NCI-H345 treated with DMSO at 0.1 percent for 48 hours (cell line): ENCODE results near the gene H19.

ENCODE experiments used
- DNase-seq: peaks from one replicate; lab custom pipeline; 2025; ENCODE audit not compliant: unreplicated experiment; lab: John Stamatoyannopoulos, UW

The H19 gene

DNA sequence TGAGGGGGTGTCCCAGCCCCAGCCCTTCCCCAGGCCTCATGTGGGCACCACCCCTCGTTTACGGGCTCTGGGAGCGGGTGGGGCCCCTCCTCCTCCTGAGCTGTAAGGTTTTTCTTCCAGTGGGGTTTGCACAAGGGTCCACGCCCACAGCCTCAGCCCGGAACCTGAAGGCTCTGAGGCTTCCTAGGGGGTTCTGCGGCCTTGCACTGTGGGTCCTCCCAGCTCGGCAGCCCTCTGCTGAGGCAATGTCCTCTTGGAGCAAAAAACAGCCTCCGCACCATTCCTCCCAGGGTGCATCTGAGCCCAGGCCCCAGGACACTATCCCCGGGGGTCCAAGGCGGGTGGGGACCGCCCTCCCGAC lies 14.1 kb downstream of the H19 start:
- no peak for DNase-seq

DNA sequence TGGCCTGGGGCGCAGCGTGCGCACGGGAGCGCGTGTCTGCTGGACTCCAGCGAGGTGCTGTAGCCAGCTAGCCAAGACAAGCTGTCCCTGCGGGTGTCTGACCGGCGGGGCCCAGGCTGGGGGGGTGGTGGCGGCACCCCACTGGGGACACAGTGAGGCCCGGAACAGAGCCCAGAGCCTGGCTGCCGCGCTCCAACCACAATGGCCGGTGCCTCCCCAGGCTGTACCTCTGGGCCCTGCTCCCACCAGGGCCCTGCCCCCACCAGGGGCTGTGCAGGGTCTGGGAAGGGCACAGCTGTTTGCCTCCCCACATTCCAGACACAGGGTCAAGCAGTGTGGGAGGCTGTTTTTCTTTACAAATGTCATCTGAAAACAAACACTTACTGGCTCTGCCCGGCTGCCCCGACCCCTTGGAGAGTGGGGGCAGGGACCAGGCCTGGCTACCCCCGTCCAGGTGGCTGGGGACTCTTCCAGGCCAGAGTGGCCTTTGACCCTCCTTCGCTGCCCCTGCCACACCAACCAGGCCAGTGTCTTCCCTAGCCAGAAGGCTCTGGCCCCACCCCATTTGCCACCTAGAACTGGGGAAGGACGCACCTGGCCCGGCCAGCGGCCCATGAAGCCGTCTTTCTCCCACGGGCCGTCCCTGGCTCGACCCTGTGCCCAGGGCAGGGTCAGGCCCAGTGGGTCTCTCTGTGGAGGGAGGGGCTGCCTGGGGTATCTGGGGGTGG lies 14.6 kb downstream of the H19 start:
- no peak for DNase-seq

DNA sequence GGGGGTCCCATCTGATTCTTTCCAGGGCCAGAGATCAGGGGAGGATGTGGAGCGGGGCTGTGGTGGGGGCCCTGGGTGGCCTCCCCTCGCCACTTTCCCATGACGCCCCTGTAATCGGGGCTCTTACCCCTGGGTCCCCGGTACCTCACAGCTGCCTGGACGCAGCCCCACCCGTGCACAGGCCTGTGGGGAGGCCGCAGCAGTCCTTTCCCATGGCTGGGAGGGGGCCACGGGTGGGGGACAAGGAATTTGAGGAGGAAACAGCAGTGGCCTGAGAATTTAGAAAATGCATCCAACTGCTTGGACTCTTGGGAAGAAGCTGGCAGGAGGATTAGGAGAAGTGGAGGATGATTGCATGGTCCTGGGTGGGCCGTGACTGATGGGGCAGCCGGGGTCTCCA lies 18.0 kb downstream of the H19 start:
- no peak for DNase-seq

DNA sequence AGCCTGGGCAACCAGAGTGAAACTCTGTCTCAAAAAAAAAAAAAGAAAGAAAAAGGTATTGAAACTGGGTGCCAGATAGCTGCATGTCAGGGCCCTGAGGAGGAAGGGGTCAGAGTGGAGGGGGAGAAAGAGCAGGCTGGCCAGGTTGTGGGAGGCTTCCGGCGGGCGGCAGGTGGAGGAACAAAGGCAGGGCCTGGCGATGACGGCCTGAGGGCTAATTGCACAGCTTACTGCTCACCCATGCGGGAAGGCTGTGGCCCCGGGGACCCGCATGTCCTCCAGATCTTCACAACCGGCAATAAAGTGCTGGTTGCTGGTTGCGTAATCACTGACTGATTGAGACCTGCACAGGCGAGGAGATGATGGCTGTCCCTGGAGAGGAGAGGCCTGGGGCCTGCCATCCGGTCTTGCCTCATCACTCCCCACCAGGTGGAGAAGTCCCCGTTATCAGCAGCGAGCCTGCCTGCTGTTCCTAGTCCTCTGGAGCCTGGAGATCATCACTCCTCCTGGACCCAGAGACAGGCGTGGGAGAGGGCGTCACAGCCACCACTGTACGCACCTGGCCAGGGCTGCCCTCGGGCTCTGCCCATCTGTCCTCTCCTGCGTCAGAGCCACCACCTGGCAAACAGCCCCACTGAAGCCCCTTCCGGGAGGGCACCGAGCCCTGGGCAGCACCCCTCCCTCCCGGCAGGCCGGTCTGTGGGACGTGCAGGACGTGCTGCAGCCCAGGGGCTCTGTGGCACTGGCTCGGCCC lies 18.7 kb downstream of the H19 start:
- no peak for DNase-seq

DNA sequence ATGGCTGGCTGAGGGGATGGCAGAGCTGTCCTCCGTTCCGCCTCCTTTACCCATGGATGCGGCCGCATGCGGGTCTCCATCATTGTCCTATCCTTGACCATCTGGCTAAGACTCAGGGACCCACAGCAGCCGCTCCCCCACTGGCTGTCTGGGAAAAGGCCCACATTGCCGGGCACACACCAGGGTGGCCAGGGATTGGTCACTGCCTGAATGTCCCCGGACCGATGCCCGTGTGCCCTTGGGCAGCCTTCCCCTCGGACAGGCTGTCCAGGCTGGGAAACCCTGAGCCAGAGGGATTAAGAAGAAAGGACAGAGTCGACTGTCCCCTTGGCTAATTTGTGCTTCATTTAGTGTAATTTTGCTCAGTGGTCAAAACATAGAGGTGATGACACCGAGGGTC lies 22.5 kb downstream of the H19 start:
- no peak for DNase-seq

DNA sequence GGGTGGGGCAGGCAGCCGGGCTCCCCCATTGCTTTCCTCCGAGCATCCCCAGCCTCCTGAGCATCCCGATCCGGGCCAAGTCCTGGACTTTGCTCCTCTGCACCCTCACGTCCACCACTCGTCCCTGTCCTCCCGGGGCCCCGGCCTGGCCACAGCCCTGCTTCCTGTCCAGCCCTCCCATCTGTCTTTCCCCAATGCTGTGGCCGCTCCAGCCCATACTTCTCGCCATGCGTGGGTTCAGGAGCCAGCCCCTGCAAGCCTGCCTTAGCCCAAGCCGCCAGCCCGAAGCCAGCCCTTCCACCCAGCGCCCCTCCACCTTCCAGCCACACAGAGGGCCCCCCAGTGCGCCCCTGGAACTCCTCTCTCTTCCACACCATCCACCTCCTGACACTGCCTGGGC lies 26.7 kb downstream of the H19 start:
- no peak for DNase-seq

DNA sequence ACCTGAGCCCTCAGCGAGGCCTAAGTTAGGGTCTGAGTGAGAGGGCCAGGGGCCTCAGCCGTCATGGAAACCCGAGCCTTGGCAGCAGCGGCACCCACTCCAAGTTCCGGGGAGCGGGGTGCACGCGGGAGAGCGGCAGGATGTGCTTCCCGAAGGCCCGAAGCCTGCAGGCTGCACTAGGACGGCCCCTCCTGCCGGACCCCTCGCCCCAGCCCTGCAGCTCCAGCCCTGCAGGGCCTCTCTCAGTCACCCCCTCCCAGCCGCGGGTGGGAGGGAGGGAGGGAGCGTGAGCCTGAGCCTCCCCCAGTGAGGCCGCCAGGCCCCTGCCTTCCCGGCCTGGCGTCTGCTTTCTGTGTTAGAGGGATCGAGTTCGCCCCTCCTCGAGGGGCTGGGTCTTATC lies 27.9 kb downstream of the H19 start:
- no peak for DNase-seq

DNA sequence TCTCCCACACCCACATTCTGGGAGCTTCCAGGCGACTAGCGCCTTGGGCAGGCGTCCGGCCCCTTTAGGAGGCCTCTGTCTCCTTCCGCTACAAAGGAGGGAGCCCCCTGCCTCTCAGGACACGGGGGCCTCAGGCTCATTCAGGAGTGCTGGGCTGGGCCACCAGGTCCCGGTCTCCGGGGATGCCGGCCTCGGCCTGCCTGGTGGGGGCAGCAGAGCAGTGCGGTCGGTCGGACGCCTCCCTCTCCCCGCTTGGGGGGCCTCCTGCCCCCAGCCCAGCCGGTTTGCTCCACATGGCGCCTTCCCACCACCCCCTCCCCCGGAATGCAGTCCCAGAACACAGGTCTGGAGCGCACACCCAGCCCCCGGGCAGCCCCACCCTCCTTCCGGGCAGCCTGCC lies 28.6 kb downstream of the H19 start:
- no peak for DNase-seq

DNA sequence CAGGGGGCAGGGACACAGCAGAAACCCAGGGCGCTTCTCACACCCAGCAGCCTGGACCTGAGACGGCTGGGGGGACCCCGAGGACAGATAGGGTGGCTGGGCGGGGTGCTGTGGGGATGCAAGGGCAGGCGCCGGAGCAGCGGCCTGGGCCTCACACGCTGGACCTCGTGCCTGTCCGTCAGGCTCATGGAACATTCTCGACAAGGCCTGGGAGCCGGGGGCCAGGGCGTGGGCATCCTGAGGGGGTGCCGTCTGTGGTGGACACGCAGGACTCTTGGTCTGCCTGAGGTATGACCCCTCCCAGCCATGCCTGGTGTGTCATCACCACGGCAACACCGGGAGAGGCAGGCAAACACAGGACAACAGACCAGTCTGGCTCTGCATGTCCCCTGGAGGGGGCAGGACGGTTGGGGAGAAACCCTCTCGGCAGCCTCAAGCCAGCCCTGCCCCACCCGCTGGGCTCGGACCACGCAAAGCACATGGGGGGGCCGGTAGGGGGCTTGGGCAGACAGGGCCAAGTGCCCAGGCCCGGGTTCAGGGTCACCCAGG lies 29.1 kb downstream of the H19 start:
- no peak for DNase-seq

DNA sequence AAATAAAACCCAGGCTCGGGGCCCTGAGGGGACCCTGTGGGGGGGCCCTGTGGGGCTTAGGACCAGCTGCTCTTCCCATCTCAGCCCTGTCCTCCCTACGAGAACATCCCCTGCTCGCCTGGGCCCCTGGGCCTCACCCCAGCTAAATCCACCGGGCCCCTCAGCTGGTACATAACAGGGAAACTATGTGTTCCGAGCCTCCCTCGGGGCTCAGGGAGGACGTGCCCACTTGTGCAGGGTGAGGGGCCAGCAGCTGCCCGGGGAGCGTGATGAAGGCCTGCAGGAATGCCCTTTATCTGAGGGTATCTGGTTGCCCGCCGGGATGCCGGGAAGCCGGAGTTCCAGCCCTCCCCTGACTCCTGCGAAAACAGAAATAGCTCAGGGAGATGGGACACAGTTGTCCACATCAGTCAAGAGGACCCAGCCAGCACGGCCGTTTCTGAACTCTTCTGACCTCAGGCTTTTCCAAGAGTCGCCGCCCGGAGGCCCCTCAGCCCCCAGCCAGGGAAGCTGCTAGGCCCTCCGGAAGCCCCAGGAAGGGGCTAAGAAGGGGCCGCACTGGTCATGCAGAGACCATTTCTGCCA lies 29.9 kb downstream of the H19 start:
- DNase-seq, result no peak

DNA sequence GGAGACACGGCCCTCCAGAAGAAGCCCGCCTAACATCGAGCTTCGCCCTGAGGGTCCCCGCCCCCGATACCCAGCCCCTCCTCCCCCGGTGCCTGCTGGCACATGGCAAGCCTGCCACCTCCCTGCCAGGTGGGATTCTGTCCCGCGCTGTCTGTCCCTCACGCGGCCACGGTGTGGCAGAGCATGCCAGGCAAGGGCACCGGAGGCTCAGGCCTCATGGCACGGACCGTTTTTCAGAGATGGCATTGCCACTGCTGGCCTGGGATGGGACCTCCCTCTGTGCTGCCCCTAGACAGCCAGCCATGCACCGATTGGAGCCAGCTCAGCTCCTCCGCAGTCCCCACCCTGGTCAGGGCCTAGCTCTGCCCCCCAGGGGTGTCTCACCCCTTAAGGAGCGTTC lies 31.1 kb downstream of the H19 start:
- no peak for DNase-seq

DNA sequence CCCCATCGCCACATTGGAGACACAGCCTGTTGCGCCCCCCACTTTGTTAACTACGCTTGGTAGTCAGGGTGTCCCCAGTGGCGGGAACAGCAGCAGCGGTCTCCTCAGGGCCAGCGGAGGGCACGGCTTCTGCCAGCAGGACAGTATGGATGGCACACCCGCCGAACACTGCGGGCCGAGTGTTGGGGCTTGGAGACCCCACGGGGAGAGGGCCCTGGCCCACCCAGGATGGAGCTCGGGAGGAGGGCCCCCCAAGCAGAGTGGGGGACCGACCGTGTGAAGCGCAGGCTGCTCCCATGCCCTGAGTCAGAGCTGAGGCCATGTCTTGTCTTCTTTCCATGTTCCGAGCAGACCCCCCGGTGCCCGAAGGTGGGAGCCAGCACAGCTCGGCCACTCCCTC lies 32.7 kb downstream of the H19 start:
- no peak for DNase-seq

DNA sequence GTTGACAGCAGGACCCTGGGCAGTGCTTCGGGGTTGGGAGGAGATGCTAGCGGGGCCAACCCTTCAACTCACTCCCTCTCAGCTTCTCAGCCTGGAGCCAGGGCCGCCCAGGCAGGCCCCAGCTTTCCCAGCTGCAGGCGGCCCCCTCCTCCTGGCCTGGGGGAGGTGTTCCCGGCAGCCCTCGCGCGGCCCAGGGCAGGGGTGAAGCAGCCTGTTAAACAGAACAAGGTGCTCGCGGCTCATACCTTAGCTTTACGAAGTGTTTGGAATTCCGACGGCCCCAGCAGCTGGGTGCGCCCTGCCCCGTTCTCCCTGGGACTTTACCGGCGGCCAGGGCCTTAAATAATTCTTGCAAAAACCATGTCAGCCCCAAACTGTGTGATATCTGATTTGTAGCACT lies 33.3 kb downstream of the H19 start:
- DNase-seq, result no peak

DNA sequence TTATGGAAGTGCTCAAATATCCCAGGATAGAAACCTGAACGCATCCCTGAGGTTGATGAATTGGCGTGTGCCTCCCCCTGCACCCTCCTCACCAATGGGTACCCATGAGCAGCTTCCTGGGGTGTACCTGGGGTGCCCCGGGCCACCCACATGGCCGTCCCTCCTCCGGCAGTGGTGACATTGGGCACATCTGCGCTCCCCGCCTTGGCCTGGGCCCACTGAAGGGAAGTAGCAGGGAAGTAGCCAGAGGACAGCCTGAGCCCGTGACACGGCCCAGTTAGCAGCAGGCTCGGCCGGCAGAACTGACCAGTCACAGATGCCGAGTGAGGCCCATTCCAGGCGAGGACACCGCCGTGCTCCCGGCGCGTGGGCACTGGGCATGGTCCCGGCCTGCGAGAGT lies 33.8 kb downstream of the H19 start:
- DNase-seq, result no peak

DNA sequence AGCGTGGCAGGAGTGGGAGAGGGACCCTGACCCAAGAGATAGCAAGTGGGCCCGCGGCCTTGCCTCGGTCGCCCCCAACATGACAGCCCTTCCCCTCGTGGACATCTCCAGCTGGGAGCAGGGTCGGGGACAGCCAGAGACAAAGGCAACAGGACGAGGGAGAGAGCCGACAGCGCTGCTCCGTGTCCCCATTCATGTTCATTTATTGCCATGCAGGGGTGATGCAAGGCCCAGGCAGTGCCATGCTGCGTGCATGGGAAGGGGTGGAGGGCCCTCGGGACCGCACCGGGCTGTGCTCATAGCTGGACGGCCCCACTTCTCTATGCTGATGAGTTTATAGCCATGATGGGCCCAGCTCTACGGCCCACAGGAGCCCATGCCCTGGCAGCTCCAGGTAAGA lies 37.9 kb downstream of the H19 start:
- DNase-seq, result no peak

DNA sequence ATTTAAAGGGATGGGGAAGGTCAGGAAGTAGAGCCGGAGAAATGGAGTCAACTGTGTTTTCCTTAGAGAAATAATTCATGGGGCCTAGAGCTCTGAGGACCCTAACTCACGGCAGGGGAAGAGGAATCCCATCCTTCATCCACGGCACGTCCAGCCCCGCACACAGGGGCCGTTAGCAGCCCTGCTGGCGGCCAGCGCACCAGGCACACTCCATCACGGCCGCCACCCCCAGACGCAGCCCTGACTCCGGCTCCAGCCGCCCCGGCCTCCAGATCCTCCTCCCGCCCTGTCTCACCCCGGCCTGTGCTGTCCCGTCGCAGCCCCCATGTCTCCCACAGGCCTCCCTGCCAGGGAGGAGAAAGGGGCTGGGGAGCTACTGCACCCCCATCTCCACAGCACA lies 39.3 kb downstream of the H19 start:
- DNase-seq, result no peak

DNA sequence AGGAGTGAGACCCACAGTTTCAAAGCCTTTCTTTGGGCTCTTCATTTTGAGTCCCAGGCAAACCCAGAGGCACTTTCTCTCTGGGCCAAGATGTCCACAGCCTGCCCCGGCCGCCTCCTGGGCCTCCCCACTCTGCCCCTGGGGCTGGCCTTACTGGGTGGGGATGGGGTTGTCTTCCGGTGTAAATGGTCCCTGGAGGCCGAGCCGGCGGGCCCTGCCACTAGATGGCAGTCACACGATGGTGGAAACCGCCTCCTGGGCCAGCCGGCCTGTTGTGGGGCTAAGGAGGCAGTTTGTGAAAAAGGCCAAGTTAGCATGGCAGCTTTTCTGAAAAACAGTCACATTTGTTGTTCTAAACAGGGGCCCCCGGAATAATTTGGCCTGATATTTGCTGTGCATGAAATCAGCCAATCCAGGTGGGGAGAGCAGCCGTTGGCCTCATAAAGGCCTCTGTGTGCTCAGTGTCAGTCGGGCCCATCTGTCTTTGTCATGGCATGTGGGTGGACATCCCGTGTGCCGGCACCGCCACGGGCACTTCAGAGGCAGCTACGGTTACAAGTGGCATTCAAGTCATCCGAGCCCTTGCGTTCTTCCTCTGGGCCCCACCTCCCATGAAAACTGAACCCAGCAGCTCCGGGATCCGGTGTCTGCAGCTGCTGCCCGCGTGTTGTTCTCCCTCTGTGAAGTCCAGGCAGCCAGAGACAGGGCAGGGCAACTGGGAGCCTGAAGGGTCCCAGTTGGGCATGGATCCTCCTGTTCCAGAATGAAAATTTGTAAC lies 44.0 kb downstream of the H19 start:
- no peak for DNase-seq

DNA sequence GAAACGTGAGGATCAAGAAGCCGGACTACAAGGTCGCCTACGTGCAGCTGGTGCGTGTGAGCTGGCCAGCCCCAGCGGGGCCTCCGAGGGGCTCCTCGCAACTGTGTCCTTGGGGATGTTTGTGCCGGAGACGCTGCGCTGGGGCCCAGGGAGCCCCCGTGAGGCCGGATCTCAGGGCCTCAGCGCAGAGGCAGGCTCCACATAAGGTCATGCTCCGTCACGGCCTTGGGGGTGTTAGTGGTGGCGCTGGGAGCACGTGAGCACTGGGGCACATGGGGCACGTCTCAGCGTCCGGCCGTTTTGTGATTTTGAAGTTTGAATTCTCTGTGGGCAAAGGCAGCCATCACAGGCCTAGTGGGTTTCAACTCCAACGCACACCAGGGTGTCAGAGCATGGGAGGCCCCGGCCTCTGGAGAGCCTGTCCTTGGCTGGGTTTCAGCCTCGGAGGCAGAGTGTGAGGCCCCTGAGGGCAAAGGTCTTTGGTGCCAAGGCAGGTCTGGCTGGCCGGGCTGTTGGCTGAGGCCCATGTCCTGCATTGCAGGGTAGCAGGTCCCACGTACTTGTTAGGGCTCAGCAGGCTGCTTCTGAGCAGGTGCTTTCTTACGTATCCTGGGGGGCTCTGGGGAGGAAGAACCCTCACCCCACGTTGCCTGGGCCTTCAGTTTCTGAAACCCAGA lies 44.7 kb downstream of the H19 start:
- DNase-seq, result no peak

DNA sequence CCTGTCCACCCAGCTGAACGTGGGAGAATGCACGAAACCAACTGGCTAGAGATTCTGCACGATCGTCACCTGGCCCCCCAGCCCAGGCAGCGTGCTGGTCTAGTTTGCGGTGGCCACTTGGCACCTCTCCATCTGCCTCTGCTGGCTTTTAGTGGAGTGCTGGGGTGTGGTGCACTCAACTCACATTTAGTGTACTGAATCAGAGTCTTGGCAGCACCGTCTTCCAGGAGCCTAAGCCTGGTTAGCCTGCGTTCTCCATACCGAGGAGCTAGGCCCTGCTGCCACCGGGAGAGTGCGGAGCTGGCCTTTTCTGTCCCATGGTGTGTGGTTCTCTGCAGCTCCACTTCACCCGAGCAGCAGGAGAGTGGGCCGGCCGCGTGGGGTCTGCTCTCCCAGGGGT lies 47.7 kb downstream of the H19 start:
- DNase-seq, result no peak

DNA sequence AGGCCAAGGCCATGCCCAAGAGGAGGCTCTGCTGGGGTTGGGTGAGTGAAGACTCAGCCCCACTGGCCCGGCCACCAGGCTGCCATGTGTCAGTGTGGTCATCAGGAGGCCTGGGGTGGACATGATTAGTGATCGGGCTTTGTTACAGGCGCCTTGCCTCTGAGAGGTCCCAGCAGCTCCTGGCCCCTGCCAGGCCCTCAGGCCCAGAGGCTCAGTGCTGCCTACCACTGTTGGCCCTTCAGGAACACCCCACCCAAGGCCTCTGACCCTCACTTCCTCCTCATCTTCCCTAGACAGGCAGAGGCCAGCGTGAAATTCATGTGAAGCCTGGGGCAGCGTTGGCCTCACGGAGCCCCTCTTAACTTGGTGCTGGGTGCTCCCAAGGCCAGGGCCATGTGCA lies 48.3 kb downstream of the H19 start:
- no peak for DNase-seq

DNA sequence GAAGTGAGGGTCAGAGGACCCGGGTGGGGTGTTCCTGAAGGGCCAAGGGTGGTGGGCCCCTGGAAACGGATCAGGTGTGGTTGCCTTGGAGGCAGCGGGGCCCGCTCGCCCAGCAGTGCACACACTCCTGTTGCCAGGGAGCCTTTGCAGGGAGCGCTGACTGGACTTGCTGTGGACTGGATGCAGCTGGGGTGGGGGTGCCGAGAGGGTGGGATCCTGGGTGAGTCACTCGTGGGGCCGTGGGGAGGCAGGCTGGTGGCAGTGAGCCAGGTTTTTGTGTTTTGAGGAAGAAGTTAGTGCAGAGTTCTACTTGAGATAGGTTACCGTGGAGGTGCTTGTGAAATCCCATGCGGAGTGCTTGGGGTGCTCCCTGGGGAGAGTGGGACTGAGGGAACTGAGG lies 49.3 kb downstream of the H19 start:
- no peak for DNase-seq
